GM13976 (cell line): ENCODE measurements around the gene IYD.
"Not testable (repeated sequence)": the region's sequence is repeated elsewhere in the genome, so short reads cannot be mapped to it uniquely, and the experiment has no call there.

Source experiments
- DNase-seq: peaks from one replicate; pipeline ENCODE4 v3.0.0; 2012; ENCODE audit warnings: low spot score
- in situ Hi-C: fragments of 300-500 bp; cut with MboI; formaldehyde crosslinking; loops from one replicate; pipeline ENCODE4 v1.12.0; 2022; ENCODE audit warnings: low sequenced_read_pairs, mixed read lengths, inconsistent platforms; ENCODE audit not compliant: unreplicated experiment
- TF ChIP-seq, protein P1 (sequence below): IDR thresholded peaks from 2 replicates; pipeline ENCODE4 v1.5.1; 2012; ENCODE audit warnings: borderline replicate concordance, mild to moderate bottlenecking; ENCODE audit not compliant: insufficient read depth; ENCODE audit errors: extremely low read depth, missing control alignments, control extremely low read depth

Gene IYD

DNA sequence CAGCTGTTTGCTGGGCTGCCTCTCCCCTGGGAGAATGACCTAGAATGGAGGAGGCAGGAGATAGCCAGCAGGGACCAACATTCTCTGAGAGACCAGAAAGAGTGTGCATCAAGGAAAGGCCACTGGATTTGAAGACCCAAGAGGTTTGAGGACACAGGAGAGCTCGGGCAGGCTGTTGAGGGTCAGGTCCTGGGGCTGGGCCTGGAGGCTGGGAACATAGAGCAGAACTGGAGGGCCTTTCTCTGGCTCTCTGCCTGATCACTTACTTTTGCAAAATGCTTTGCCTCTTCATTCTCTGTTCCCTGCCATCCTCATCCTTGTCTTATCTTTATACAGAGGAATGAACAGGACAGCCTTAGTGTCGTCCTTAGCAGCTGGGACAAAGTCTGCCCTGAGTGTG lies 2.5 kb downstream of the IYD start:
- TF ChIP-seq, protein P1, sequence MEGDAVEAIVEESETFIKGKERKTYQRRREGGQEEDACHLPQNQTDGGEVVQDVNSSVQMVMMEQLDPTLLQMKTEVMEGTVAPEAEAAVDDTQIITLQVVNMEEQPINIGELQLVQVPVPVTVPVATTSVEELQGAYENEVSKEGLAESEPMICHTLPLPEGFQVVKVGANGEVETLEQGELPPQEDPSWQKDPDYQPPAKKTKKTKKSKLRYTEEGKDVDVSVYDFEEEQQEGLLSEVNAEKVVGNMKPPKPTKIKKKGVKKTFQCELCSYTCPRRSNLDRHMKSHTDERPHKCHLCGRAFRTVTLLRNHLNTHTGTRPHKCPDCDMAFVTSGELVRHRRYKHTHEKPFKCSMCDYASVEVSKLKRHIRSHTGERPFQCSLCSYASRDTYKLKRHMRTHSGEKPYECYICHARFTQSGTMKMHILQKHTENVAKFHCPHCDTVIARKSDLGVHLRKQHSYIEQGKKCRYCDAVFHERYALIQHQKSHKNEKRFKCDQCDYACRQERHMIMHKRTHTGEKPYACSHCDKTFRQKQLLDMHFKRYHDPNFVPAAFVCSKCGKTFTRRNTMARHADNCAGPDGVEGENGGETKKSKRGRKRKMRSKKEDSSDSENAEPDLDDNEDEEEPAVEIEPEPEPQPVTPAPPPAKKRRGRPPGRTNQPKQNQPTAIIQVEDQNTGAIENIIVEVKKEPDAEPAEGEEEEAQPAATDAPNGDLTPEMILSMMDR, result no peak
- in situ Hi-C loops, result no loop called here
- no peak for DNase-seq

GRCh38 chr6:150372051-150372450 lies 3.2 kb downstream of the IYD start:
- in situ Hi-C loops, result no loop called here
- DNase-seq, result no peak
- TF ChIP-seq, protein P1, result no peak

- TF ChIP-seq, protein P1, result no peak
- in situ Hi-C loops, result no loop called here
- DNase-seq, result no peak
Observed at GRCh38 chr6:150373260-150373701, 4.5 kb downstream of the IYD start.

- in situ Hi-C loops, DNase-seq: not testable (repeated sequence)
Observed at GRCh38 chr6:150374346-150374745, 5.5 kb downstream of the IYD start.

DNA sequence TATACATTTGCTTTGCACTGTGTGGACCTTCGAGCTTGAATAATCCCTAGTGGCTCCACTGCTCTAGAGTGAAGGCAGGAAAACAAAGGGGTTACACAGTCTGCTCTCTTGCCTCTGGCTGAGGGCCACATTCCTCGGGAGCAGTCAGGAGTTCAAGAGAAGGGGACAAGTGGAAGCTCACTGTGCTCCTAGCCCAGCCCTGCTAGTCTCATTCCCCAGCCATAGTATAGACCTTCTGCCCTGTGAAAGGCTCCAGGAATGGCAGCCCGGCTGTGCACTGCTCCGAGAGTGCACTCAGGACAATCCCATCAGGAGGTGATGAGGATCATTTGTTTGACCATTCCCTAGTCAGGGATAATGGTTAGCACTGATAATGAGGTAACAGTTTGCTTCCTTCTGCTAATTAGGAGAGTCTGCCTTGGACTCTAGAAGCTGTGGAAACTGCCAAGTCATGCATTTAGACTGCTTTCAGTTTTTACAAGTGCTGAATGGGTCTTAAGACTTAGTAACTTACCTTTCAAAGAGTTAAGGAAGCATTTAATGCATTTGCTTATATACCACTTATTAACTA lies 8.5 kb downstream of the IYD start:
- in situ Hi-C loops, result no loop called here
- TF ChIP-seq, protein P1, result no peak
- no peak for DNase-seq

DNA sequence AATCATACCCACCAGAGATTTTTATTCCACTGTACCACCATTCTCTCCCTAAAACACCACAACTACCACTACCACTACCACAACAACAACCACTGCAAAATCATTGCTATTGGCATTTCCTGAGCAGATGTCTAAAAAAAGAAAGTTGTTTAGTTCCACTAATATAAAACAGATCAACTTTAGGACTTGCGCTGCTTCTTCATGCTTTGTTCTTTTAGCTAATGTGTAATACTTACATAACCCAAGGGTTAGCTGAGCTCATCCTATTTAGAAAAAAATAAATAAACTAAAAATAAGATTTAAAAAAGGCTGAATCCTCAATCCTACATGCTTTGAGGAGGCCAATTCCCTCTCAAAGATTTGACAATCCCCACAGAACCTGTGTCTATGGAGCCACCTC lies 11.4 kb downstream of the IYD start:
- no peak for DNase-seq

DNA sequence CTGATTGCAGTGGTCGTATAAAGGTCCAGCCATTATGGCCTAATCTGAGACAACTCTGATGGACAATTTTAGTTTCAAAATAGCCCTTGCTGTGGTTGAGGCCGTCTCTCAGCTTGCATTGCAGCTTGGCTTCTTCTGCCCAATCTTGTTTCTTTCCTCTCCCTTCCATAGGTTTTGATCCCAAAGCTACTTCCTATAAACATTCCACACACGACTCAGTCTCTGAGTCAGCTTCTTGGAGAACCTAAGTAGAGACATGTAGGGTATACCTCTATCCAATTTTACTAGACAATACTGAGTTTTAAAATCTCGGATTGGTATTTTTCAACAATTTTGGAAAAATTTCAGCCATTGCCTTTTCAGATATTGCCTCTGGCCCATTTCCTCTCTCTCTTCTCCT lies 13.4 kb downstream of the IYD start:
- in situ Hi-C loops, result no loop called here
- DNase-seq, result no peak
- TF ChIP-seq, protein P1, result no peak

More for the DNA sequence above, 11.4 kb downstream of the IYD start:
- TF ChIP-seq, protein P1, result no peak
- in situ Hi-C loops, result no loop called here
